ENCODE results near the gene COL23A1.

GRCh38 chr5:178389026-178389729 is 201.0 kb downstream of the COL23A1 start:
- TF ChIP-seq JUNB (IDR thresholded peaks at IDR 0.05; ENCODE audit: unreplicated experiment) (no peak), CTCF (conservative IDR thresholded peaks at IDR 0.05; ENCODE audit: low read depth in 2 of 2) (no peak), POLR2AphosphoS5 (IDR thresholded peaks at IDR 0.05; ENCODE audit: low read depth) (no peak), CREB1 (CRISPR knock-in tag; IDR thresholded peaks at IDR 0.05; ENCODE audit: low read depth) (no peak), REST (IDR thresholded peaks at IDR 0.05; ENCODE audit: unreplicated experiment) (no peak), EZH2 (IDR thresholded peaks at IDR 0.05; ENCODE audit: low read depth, unreplicated experiment) (no peak), EZH2phosphoT487 (IDR thresholded peaks at IDR 0.05; ENCODE audit: unreplicated experiment) (no peak), STAT1 (IDR thresholded peaks at IDR 0.05; ENCODE audit: unreplicated experiment) (no peak), ZNF114 (CRISPR knock-in tag; IDR thresholded peaks at IDR 0.05) (no peak), ZNF331 (CRISPR knock-in tag; IDR thresholded peaks at IDR 0.05; ENCODE audit: low read depth) (no peak), ZNF462 (CRISPR knock-in tag; IDR thresholded peaks at IDR 0.05) (no peak), ETS1 (IDR thresholded peaks at IDR 0.05) (no peak)

Measured in GM23338 (cell line).